ENCODE results near the gene AP1S3.
"Not testable (repeated sequence)": the region's sequence is repeated elsewhere in the genome, so short reads cannot be mapped to it uniquely, and the experiment has no call there.

The AP1S3 gene

GRCh38 chr2:223837287-223838061 lies at the start of gene AP1S3:
Gene AP1S3 (minus strand): TSS chr2:223837582. CDS start chr2:223837450, 132 bp downstream.
- in situ Hi-C loops (cut with MboI; ENCODE audit: low sequenced_read_pairs): no loop called here

DNA sequence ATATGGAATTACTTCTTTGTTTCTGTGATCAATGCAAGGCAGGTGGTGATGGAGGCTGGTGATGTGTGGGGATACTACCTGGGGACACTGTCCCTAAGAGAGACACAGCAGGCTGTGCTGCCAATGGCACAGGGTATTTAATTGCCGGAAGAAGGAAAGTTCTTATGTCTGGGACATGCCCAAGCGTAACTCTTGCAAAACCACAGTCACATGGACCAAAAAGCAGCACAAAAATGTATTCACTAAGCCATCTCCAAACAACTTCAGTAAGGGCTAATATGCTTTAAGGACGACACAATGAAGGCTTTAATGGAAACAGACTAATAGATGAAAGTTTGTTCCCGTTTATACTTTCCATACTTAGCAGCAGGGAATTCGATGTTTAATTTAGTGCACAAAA lies 49.7 kb upstream of the AP1S3 start:
- in situ Hi-C loops (cut with MboI; ENCODE audit: low sequenced_read_pairs): no loop called here

GRCh38 chr2:223886726-223887125 lies 49.3 kb upstream of the AP1S3 start:
- in situ Hi-C loops (cut with MboI; ENCODE audit: low sequenced_read_pairs): no loop called here

DNA sequence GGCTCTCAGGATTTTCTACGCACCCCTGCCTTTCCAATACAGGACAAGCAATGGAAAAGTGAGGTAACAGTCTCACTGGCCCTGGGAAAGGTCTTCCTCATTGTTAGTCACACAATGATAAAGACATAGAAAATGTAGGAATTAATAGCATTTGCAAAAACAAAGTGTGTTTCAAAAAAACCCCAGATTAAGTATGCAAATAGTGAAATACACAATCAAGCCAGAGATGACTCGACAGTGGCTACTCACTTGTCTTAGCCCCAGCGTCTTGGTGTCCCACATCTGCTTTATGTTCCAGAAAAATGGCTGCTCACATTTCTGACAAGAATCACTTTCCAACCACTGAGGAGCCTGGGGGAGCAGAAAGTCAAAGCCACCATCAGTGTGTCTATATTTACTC lies 47.0 kb upstream of the AP1S3 start:
- in situ Hi-C loops (cut with MboI; ENCODE audit: low sequenced_read_pairs): no loop called here

- in situ Hi-C loops (cut with MboI; ENCODE audit: low sequenced_read_pairs): no loop called here
Observed at GRCh38 chr2:223882715-223883114, 45.3 kb upstream of the AP1S3 start.

DNA sequence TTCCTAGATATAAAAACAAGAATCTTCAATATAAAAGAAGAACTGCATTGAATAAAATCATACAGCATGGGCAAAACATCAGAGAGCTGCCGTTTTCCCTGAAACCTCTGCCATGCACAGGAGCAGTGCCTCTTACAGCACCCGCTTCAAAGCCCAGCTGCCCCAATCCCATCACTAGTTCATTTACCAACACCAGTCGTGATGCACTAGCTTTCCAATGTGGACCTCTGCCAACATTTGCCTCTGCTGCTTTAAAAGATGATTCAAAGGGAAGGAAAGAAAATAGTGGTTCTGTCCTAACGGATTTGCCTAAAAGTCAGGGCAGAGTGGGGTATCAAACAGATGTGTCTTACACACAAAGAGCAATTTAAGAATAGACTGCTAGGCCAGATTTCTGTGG lies 43.4 kb upstream of the AP1S3 start:
- in situ Hi-C loops (cut with MboI; ENCODE audit: low sequenced_read_pairs): no loop called here

- in situ Hi-C loops (cut with MboI; ENCODE audit: low sequenced_read_pairs): no loop called here
Observed at GRCh38 chr2:223877721-223878410, 40.5 kb upstream of the AP1S3 start.

DNA sequence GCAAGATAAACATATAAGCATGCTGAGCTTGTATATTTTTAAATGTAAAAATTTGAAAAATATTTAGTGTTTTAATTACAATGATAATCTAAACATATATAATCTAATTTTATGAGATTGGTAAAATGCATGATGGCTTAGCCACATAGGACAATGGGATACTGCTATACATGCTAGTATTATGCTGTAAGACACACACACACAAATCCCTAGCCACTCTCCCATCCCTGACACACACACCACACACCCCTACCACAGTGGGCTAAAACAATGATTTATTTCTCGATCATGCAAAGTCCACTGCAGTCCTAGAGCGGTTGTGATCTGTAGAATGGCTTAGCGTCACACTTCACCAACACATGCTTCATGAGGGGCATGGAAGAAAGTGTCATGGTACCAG lies 36.3 kb upstream of the AP1S3 start:
- in situ Hi-C loops (cut with MboI; ENCODE audit: low sequenced_read_pairs): no loop called here

- in situ Hi-C loops (cut with MboI; ENCODE audit: low sequenced_read_pairs): not testable (repeated sequence)
Observed at GRCh38 chr2:223872772-223873171, 35.4 kb upstream of the AP1S3 start.

DNA sequence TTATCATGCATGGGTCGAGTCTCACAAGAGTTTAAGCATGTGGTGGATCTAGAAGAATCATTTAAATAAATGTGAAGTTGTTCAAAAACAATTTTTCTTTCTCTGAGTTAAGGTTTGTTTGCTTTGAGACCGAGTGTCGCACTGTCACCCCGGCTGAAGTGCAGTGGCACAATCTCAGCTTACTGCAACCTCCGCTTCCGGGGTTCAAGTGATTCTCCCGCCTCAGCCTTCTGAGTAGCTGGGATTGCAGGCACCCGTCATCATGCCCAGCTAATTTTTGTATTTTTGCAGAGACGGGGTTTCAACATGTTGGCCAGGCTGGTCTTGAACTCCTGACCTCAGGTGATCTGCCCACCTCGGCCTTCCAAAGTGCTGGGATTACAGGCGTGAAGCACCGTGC lies 34.3 kb upstream of the AP1S3 start:
- in situ Hi-C loops (cut with MboI; ENCODE audit: low sequenced_read_pairs): not testable (repeated sequence)

GRCh38 chr2:223870840-223871611 lies 33.6 kb upstream of the AP1S3 start:
- in situ Hi-C loops (cut with MboI; ENCODE audit: low sequenced_read_pairs): no loop called here

- in situ Hi-C loops (cut with MboI; ENCODE audit: low sequenced_read_pairs): no loop called here
Observed at GRCh38 chr2:223868005-223868404, 30.6 kb upstream of the AP1S3 start.

DNA sequence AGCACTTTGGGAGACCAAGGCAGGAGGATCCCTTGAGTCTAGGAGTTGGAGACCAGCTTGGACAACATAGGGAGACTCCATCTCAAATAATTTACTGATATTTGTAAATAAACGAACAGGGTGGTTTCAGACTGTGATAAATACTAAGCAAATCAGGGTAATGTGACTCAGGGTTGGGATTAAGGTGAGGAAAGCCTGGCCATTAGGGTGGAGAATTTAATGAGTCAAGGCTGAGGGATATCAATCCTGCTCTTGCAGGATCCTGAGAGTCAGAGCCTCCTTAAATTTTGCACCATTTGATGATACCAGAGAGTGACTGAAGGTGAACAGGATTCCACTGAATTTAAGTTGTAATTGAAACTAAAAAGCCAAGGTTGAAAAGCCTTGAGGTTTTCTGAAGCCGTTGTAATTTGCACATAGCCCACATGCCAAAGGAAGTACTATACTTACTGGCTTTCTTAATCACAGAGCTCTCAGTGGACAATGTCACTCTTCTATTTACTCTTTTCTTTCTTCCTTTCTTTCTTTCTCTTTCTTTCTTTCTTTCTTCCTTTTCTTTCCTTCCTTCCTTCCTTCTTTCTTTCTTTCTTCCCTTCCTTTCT lies 28.6 kb upstream of the AP1S3 start:
- in situ Hi-C loops (cut with MboI; ENCODE audit: low sequenced_read_pairs): no loop called here

DNA sequence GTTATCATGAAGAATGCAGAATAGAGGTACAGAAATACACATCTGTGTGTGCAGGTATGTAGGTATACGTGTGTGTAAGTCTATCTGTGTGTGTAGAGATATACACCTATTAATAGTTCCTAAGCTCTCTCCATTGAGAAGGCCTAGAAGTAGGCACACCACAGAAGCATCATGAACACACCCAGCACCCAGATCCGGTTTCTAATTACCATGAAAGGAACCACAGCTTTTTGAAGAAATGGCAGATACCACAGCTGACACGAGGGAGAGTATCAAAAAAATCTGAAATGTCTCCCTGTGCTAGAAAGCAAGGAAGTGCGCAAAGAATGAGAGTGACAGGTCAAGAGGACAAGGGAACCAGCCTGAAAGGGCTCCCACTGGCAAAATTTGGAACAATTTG lies 27.7 kb upstream of the AP1S3 start:
- in situ Hi-C loops (cut with MboI; ENCODE audit: low sequenced_read_pairs): no loop called here

DNA sequence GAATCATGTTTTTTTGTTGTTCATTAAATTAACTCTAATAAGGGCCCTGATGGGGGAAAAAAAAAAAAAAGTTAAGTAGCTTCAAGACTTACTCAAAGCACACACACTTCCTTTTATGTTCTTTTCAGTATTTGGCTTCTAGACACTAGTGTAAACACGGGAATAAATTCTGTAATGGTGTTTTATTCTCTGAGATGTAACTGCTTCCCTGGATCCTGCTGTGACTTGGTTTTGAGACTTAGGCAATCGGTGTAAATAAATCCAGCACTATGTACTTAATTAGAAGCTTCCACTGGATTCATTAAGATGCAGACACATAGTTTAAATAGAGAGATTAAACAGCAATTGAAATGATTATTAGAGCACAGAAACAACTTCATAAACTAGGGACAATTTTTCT lies 26.1 kb upstream of the AP1S3 start:
- in situ Hi-C loops (cut with MboI; ENCODE audit: low sequenced_read_pairs): no loop called here

DNA sequence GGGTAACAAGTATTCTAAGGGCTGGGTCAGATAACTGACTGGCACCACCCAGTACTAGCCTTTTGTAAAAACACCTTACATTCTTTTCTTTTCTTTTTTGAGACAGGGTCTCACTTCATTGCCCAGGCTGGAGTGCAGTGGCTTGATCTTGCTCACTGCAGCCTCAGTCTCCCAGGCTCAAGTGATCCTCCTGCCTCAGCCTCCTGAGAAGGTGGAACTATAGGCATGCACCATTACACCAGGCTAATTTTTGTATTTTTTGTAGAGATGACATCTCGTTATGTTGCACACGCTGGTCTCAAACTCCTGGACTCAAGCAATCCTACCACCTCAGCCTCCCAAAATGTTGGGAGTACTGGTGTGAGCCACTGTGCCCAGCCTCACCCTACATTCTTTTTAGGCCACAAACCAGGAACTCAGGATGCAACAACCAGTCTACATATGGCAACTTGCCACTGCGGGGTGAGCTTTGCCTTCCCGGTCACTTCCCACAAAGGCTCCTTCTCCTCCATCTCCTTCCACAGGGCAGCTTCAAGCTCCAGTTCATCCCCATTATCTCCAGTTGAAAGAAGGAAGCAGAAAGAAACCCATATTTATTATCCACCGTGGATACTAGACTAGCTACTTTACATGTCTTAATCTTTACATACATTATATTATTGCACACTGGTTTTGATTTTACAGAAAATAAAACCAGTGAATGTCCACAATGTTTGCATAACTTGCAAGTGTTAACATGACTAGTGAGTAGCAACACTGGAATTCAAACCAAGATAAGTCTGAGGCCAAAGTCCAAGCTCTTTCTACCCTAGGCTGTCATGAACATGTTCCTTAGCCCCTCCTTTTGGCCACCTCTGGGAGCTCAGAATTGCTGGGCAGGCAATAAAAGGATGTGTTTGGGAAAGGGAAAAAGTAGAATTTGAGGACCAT lies 23.7 kb upstream of the AP1S3 start:
- in situ Hi-C loops (cut with MboI; ENCODE audit: low sequenced_read_pairs): no loop called here

GRCh38 chr2:223859070-223859469 lies 21.7 kb upstream of the AP1S3 start:
- in situ Hi-C loops (cut with MboI; ENCODE audit: low sequenced_read_pairs): no loop called here

DNA sequence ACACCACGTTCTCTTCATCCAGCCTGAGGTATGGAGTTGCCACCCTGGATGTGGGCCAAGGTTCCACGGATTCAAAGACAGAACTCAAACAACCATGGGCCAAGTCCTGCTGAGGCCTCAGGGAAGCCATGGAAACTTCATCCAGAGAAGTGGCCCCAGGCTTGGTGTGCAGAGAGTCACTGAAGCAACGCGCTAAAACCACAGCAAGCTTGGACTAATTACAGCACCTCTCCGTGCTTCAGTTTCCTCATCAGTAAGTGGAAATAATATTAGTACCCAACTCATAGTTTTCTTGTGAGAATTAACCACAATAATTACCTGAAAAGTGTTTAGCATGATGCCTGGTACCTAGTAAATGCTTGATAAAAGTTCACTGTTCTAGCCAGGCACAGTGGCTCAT lies 19.2 kb upstream of the AP1S3 start:
- in situ Hi-C loops (cut with MboI; ENCODE audit: low sequenced_read_pairs): no loop called here

GRCh38 chr2:223856021-223856420 lies 18.6 kb upstream of the AP1S3 start:
- in situ Hi-C loops (cut with MboI; ENCODE audit: low sequenced_read_pairs): no loop called here

DNA sequence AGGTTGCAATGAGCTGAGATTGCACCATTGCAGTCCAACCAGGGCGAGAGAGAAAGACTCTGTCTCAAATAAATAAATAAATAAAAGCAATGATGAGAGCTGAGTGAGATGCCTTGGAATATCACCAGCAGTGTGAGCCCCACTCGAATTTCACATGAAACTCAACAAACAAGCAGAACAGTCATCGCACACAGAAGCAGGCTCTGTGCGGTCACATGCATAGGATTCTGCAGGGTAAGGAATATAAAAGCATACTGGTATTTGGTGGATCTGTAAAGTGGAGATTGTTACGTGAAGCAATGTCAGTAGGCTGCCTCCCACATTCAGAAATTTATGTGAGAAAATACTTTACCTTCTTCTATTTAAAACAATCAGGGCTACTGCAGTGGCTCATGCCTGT lies 18.0 kb upstream of the AP1S3 start:
- in situ Hi-C loops (cut with MboI; ENCODE audit: low sequenced_read_pairs): no loop called here

All from HL-60/S4 treated with retinoic acid at 250 ng/mL for 4 days and 3 days (cell line).